Vagina (tissue), 2 donors: ENCODE measurements around the gene NAA10.

Source experiments
- CTCF ChIP-seq, 3 experiments: fragments of 450-650 bp in 2 of 3; fragments of 200-600 bp in 1 of 3; sonication (generic) in 1 of 3; IDR thresholded peaks; one replicate each; pipeline ENCODE4 v1.5.1; 2017 to 2019; ENCODE audit warnings: antibody characterized with exemption in 3 of 3, mild to moderate bottlenecking in 2 of 3, moderate library complexity in 2 of 3
- POLR2A ChIP-seq, 2 donors: fragments of 450-650 bp; IDR thresholded peaks; one replicate each; pipeline ENCODE4 v1.6.1; 2017; ENCODE audit warnings: antibody characterized with exemption in 2 of 2, mild to moderate bottlenecking in 2 of 2, moderate library complexity in 2 of 2
- POLR2AphosphoS5 ChIP-seq, 2 donors: sonication (generic); formaldehyde crosslinking; IDR thresholded peaks; one replicate each; pipeline ENCODE4 v1.9.0; 2017; ENCODE audit warnings: antibody characterized with exemption in 2 of 2, mild to moderate bottlenecking in 2 of 2, low read depth in 1 of 2; ENCODE audit not compliant: insufficient read depth in 1 of 2

DNA sequence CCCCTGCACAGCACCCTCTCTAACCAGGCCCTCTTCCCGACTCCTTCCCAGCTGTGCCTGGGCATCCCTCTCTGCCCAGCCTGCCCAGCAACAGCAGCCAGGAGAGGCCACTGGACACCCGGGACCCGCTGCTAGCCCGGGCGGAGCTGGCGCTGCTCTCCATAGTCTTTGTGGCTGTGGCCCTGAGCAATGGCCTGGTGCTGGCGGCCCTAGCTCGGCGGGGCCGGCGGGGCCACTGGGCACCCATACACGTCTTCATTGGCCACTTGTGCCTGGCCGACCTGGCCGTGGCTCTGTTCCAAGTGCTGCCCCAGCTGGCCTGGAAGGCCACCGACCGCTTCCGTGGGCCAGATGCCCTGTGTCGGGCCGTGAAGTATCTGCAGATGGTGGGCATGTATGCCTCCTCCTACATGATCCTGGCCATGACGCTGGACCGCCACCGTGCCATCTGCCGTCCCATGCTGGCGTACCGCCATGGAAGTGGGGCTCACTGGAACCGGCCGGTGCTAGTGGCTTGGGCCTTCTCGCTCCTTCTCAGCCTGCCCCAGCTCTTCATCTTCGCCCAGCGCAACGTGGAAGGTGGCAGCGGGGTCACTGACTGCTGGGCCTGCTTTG is 29.2 kb downstream of the NAA10 start:
- TF ChIP-seq CTCF (IDR thresholded peaks at IDR 0.05) (no peak), POLR2A (IDR thresholded peaks at IDR 0.05) (no peak), POLR2AphosphoS5 (IDR thresholded peaks at IDR 0.05; ENCODE audit: insufficient read depth in 1 of 2, low read depth in 1 of 2) (no peak)
